ENCODE measurements around the gene UGT1A7.

UGT1A7 gene

DNA sequence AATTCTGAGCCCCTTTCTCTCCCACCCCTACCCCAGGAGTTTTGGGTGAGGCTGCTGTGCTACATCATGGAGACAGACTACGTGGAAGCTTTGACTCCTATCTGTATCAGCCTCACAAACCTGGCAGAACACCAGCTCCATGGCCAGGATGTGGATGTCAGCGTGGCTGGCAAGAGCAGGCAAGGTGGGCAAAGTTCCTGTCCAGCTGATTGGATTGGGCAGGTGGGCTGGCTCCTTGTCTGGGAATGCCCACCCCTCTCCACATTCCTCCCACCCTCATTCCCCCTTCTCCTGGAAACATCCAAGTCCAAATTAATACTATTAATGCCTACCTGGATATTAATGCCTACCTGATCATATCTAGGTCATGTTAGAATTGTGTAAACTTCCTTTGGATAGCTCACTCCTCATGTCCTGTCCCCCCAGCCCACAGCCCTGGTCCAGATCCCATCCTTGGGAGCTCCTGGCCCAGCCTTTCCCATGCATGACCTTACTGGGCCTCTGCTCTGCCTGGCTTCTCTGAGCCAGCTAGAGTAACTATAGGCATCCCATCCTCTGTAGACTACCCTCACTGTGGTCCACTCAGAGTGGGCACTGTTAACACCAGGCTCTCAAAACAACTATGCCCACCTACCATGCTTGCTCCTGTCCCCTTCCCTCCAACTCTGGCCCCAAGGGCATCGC lies 120.6 kb downstream of the UGT1A7 start:
- H3K4me1 ChIP-seq (ENCODE audit: control insufficient read depth in 1 of 2, insufficient read depth in 1 of 2, low read depth in 1 of 2, low read length in 1 of 2) = no peaks in the 10 kb centered on the region
- H3K27me3 ChIP-seq = no peaks in the 10 kb centered on the region
- H3K36me3 ChIP-seq = no peaks in the 10 kb centered on the region
- H3K4me3 ChIP-seq (ENCODE audit: low read depth in 1 of 2, low read length in 1 of 2) = no peak overlapping the region
- TF ChIP-seq, protein P1, sequence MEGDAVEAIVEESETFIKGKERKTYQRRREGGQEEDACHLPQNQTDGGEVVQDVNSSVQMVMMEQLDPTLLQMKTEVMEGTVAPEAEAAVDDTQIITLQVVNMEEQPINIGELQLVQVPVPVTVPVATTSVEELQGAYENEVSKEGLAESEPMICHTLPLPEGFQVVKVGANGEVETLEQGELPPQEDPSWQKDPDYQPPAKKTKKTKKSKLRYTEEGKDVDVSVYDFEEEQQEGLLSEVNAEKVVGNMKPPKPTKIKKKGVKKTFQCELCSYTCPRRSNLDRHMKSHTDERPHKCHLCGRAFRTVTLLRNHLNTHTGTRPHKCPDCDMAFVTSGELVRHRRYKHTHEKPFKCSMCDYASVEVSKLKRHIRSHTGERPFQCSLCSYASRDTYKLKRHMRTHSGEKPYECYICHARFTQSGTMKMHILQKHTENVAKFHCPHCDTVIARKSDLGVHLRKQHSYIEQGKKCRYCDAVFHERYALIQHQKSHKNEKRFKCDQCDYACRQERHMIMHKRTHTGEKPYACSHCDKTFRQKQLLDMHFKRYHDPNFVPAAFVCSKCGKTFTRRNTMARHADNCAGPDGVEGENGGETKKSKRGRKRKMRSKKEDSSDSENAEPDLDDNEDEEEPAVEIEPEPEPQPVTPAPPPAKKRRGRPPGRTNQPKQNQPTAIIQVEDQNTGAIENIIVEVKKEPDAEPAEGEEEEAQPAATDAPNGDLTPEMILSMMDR (IDR thresholded peaks at IDR 0.05) = no peak
- H3K9me3 ChIP-seq = no peaks in the 10 kb centered on the region
- no peak overlapping the region for H3K27ac ChIP-seq

DNA sequence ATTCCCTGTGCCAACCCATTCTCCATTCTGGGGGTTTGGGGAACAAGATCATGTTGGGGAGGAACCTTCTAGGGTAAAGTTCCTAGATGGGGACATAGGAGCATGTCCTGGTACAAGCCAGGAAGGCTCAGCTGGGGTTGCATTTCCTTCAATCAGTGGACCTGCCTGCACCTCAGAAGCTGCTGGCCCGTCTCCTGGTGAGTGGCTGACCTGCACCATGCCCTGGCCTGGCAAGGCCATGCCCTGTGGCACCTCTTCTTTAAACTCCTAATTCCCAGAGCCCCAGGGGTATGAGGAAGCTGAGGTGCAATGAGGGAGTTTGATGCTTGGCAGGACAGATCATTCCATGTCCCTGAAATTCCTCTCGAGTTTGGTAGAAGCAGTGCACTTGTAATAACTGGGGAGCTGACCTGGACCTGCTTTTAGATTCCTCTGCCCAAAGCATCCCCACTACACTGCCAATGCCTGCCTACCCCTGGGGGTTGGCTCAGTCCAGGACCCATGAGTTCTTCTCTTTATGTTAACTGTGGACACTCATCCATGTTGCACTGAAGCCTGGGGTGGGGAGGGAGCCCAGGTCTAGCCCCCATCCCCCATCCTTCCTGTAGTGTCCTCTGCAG lies 121.7 kb downstream of the UGT1A7 start:
- Histone ChIP-seq H3K27ac (no peak overlapping the region), H3K27me3 (no peaks in the 10 kb centered on the region), H3K4me3 (ENCODE audit: low read depth in 1 of 2, low read length in 1 of 2) (no peak overlapping the region), H3K4me1 (ENCODE audit: control insufficient read depth in 1 of 2, insufficient read depth in 1 of 2, low read depth in 1 of 2, low read length in 1 of 2) (no peaks in the 10 kb centered on the region), H3K9me3 (no peaks in the 10 kb centered on the region), H3K36me3 (no peaks in the 10 kb centered on the region)
- TF ChIP-seq, protein P1 (IDR thresholded peaks at IDR 0.05) = no peak

DNA sequence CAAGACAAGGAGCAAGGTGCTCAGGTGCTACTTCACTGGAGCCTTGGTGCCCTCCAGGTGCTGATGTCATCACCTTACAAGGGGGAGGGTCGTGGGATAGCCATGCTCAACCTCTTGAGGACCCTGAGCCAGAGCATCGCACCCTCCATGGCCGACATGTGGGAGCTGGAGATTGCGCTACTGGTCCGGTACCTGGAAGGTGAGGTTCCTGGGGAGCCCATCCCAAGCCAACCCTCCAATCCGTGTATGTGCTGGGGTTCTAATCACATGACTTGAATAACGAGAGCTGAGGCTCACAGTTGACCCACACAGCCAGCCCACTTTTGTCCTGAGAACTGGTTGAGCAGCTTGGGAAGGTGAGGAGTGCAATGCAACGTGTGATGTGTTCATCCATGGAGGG lies 122.3 kb downstream of the UGT1A7 start:
- H3K9me3 ChIP-seq = no peaks in the 10 kb centered on the region
- no peaks in the 10 kb centered on the region for H3K36me3 ChIP-seq
- TF ChIP-seq, protein P1 (IDR thresholded peaks at IDR 0.05) = no peak
- H3K27me3 ChIP-seq = no peaks in the 10 kb centered on the region
- no peak overlapping the region for H3K27ac ChIP-seq
- no peak overlapping the region for H3K4me3 ChIP-seq (ENCODE audit: low read depth in 1 of 2, low read length in 1 of 2)
- no peaks in the 10 kb centered on the region for H3K4me1 ChIP-seq (ENCODE audit: control insufficient read depth in 1 of 2, insufficient read depth in 1 of 2, low read depth in 1 of 2, low read length in 1 of 2)

- Histone ChIP-seq H3K27me3 (no peaks in the 10 kb centered on the region), H3K27ac (no peak overlapping the region), H3K4me1 (ENCODE audit: control insufficient read depth in 1 of 2, insufficient read depth in 1 of 2, low read depth in 1 of 2, low read length in 1 of 2) (no peaks in the 10 kb centered on the region), H3K4me3 (ENCODE audit: low read depth in 1 of 2, low read length in 1 of 2) (no peak overlapping the region), H3K9me3 (no peaks in the 10 kb centered on the region), H3K36me3 (no peaks in the 10 kb centered on the region)
- TF ChIP-seq, protein P1 (IDR thresholded peaks at IDR 0.05) = no peak
These were observed 125.6 kb downstream of the UGT1A7 start for GRCh38 chr2:233807215-233807865.

DNA sequence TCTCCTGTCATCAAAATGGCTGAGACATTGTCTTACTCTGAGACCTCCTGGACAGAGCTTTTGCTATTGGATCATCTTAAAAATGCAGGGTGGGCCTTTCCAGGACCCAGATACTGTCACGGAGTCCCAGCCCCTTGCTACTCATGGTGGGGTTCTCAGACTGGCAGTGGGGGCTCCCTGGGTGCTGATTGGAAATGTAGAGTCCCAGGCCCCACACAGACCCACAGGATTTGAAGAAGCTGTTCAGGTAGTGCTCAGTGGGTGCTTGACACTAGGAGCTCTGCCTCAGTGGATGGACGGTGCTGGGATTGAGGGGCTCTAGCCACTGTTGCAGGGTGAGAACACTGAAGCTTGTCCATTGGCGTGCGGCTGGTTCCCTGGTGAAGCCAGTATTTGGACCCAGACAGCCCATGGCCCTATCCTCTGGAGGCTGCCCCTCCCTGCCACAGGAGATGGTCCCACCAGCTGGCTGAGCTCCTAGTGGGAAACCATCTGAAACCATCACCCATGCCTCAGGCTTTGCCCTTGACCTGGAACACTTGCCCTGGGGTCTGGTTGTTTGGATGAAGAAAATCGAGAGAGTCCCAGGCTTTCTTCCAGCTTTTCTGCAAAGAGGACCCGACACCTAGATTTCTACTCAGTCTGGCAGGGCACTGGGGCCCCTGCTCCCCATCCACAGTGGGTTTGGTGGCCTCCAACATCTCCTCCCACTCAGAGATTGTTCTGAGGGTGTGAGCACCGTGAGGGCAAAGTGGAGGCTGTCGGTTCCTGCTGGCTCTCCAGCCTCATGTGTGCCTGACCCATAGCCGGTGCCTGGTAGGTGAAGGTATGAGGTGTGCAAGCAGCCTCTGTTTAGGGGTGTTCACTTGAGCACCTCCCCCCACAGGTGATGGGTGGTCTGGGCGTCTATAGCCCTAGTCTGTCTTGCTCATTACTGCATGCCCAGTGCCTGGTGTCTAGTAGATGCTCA lies 126.5 kb downstream of the UGT1A7 start:
- no peak overlapping the region for H3K4me3 ChIP-seq (ENCODE audit: low read depth in 1 of 2, low read length in 1 of 2)
- no peaks in the 10 kb centered on the region for H3K9me3 ChIP-seq
- H3K27ac ChIP-seq = no peak overlapping the region
- H3K27me3 ChIP-seq = no peaks in the 10 kb centered on the region
- TF ChIP-seq, protein P1 (IDR thresholded peaks at IDR 0.05) = no peak
- H3K36me3 ChIP-seq = no peaks in the 10 kb centered on the region
- H3K4me1 ChIP-seq (ENCODE audit: control insufficient read depth in 1 of 2, insufficient read depth in 1 of 2, low read depth in 1 of 2, low read length in 1 of 2) = no peaks in the 10 kb centered on the region
